Stimulated activated CD4-positive, alpha-beta T cell treated with anti-CD3 and anti-CD28 coated beads, Interleukin-1b, Interleukin-23, amount 100 ng/mL, for 4 hours (primary cell): ENCODE results near the gene TUBA3E.
"Not testable (repeated sequence)": the region's sequence is repeated elsewhere in the genome, so short reads cannot be mapped to it uniquely, and the experiment has no call there.

Experiments used
- DNase-seq, 2 donors: peaks; one replicate each; pipeline ENCODE4 v3.0.0-alpha.2; 2020; ENCODE audit warnings: low read depth in 2 of 2

The TUBA3E gene

DNA sequence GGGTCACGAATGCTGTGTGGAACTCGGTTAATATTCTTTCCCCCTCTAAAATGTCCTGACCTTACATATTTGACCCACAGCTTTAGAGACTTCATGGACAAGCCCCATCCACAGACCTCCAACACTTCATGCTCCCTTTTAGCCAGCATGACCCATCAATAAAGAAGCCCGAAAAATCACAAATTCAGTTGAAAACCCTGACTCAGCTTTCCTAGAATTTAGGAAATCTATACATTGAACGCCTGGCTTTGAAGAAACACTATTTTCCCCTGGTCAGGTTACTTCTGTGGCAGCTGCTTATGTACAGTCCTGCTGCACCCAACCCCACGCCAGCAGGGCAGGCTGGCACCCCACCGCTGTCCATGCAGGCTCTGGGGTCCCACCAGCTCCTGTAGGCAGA is 6.9 kb downstream of the TUBA3E start:
- DNase-seq, result not testable (repeated sequence)

GRCh38 chr2:130190237-130190636 is 8.0 kb downstream of the TUBA3E start:
- no peak for DNase-seq

- DNase-seq, result not testable (repeated sequence)
Observed at GRCh38 chr2:130188958-130189357, 9.3 kb downstream of the TUBA3E start.

DNA sequence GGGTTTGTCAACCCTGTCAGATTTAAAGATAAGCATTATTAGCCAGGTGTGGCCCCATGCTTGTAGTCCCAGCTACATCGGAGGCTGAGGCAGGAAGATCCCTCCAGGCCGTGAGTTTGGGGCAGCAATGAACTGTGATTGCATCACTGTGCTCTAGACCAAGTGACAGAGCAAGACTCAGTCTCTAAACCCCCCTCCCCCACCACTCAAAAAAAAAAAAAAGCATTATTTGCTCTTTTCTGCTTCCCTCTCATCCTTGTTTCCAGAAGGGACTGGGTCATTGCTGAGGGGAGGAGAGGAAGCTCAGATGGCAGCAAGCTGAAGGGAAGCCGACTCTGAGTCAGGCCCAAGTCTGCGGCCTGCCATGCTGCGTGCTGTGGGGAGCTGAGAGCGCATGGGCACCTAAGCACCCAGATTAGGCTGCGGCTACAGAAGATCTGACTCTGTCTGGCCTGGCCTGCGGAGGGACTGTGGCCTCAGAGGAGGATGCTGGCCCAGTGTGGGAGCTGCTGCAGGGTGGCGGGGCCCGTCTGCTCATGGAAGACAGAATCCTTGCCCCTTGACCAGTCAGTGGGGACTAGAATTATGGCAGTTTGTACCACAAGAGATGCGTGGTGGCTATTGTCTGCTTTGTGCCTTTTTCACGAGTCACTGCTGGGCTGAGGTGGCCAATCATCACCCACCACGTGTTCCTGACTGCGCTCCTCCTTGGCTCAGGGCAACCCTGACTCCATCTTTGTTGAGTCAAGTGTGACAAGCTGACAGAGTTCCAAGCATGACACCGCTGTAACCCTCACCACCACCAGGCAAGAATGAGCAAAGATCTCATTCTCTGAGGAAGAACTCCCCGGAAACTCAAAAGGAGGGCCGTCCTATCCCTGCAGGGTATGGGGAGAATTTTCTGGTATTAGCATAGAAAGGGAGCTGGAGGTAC is 10.1 kb downstream of the TUBA3E start:
- DNase-seq, result not testable (repeated sequence)

DNA sequence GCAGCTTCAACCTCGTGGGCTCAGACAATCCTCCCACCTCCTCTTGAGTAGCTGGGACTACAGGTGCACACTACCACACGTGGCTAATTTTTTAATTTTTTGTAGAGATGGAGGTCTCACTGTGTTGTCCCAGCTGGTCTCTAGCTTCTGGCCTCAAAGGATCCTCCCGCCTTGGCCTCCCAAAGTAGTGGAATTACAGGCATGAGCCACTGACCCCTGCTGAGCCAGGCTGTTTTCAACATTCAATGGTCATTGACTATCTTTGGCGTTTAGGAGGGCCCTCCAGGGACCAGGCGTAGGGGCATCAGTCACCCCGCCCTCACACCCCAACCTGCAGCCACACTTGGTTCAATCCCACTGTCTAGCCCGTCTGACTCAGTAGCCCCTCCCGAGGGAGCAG is 11.0 kb downstream of the TUBA3E start:
- DNase-seq, result no peak

GRCh38 chr2:130186391-130186790 is 11.8 kb downstream of the TUBA3E start:
- no peak for DNase-seq

DNA sequence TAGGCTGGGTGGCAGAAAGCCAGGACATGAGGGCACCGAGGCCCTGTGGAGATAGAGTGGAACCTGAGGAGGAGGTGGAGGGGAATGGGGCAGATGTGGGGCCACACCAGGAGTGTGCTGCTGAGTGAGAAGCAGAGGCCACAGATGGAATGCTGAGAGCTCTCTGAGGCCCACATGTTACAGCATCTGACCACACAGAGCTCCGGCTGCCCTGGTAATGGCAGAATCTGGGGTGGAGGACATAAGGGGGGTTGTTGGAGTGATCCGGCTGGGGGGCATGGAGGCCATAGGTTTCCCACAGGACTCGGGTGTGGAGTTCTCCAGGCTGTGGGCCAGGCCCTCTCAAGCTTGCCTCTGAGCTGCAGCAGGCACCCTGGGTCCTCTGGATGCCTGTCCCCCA is 12.3 kb downstream of the TUBA3E start:
- no peak for DNase-seq

- DNase-seq, result no peak
Observed at GRCh38 chr2:130185436-130185835, 12.8 kb downstream of the TUBA3E start.

GRCh38 chr2:130183512-130184373 is 14.5 kb downstream of the TUBA3E start:
- no peak for DNase-seq

DNA sequence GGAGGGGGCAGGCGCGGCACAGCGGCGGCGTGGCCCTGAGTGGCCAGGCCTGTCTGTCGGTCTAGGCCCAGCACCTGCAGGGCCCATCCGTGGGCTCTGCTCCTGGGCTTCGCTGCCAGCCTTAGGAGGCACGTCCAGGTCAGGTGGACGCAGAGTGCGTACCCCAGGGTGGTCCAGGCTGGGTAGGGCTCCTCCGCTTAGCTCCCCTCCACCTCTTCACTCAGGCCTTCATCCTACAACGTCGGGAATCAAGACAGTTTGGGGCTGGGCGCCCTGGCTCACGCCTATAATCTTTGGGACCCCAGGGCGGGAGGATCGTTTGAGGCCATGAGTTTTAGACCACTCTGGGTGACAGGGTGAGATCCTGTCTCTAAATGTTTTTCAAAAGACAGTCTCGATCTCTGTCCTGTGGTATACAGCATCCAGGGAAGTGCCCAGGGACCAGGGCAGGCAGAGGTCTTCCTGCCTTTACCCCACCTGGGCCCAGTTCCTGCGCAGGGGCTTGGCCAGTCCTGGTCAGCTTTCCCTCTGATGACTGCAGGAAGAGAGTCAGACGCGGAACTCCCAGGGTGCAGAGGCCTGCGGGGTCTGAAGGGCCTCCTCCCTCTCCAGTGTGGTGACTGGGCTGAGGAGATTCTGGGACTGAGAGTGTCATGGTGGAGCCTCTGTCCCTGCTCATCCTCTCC is 15.3 kb downstream of the TUBA3E start:
- not testable (repeated sequence) for DNase-seq

- peak; percentile 84 to 93 for DNase-seq
Observed at GRCh38 chr2:130181880-130182682, 16.2 kb downstream of the TUBA3E start, which contains the start of gene MZT2B. Gene MZT2B, plus strand, starts transcription at chr2:130182262. Its CDS starts 21 bp downstream, at chr2:130182283.

DNA sequence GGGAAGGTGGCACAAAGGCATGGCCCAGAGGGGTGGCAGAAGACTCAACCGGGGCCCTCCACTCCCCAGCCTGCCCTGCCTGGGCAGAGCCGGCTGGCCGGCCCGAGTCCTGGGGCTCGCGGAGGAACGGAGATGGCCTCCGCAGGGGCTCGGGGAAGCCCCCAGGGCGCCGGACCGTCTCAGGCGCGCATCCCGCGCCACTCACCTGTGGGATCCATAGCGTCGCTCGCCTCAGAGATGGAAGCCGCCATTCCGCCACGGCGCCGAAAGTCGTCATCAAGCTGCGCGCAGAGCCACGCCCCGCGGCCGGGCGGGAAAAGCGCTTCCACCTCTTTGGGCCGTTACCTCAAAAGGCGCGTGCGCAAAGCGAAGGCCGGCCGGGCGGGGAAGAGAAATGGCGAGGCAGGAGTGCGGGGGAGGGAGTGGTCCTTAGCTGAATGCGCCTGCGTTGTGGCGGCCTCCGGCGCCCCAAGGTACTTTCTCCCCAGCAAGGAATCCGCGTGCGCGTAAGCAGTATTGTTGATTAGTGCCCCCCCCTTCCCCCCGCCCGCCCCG is 16.8 kb downstream of the TUBA3E start, which contains the start of gene SMPD4:
TSS of gene SMPD4 (minus strand) at position 278 of the 555 bp plus-strand sequence. CDS start 5,010 bp downstream, outside the sequence.
- peak; percentile 96 to 97 for DNase-seq

GRCh38 chr2:130180404-130181324 is 17.6 kb downstream of the TUBA3E start:
- not testable (repeated sequence) for DNase-seq

DNA sequence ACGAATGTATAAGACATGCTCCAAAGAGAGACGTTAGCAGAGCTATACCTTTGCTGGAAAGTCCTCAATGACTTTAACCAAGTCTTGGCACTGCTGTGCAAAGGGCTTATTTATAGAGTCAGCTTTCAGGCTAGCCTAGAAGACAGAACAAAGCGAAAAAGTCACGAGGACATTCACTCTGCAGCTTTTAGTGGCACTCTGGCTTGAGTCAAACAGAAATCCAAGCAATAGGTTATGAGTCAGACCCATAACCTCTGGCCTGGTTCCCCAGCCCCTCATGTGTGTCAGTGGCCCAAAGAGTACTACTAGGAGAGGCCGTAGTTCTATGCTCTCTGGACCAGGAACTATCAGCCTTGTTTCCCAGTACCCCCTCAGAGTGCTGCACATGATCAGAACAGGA is 23.4 kb downstream of the TUBA3E start:
- DNase-seq, result not testable (repeated sequence)

DNA sequence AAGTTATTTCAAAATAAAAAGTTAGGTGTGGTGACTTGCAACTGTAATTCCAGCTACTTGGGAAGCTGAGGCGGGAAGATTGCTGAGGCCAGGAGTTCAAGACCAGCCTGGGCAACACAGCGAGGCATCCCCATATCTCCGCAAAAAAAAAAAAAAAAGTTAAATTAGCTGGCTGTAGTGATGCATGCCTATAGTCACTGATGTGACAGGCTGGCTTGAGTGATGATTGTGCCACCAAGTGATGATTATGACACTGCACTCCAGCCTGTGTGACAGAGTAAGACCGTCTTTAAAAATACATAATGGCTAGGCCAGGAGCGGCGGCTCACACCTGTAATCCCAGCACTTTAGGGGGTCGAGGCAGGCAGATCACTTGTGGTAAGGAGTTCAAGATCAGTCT is 28.3 kb downstream of the TUBA3E start:
- no peak for DNase-seq

DNA sequence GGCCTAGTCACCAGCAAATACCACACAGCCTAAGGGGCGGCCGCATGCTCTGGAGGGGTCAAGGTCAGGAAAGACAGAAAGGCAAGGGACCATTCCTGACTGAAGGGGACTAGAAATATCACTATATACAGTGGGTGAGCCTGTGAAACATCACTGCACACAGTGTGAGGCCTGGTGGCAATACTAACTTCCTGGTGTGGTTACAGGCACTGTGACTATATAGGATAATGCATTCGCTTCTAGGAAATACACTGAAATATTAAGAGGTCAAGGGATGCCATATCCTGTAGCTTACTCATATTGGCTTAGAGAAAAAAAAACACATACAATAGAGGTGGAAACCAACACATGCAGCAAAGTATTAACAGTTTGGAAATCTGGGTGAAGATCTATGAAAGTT is 29.1 kb downstream of the TUBA3E start:
- not testable (repeated sequence) for DNase-seq

DNA sequence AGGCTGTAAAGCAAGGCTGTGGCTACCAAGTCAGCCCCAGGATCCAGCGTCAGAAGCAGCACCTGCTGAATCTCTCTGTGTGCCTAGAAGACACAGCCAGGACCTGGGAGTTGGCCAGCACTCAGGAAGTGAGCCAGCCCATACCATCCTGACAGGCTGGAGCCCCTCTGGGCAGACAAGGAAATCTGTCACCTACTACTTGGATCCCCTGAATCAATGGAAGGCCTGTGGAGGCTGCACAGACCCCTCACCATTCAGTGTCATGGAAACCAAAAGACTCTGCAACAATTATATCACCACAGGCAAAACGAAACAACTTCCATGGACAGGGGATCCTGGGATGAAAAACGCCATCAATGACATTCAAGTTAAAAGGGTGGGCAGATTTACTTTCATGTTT is 31.6 kb downstream of the TUBA3E start:
- not testable (repeated sequence) for DNase-seq

- no peak for DNase-seq
Observed at GRCh38 chr2:130165293-130166016, 32.8 kb downstream of the TUBA3E start.

DNA sequence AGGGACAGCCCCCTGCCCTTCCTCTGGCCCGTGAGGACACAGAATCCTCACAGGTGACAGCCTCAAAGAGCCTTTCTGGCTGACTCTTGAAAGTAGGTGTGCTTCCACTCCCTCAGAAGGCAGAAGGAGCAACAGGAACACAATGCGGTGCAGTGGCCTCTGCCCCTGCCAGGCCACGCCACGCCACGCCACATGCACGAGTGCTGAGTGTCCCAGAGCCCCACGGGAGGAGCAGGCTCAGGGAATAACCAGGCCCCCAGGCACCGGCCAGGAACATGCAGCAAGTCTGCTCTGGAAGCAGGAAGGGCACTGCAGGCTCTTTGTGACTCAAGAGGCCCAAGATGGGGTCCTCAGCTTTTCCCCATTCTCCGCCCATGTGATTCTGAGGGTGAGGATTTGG is 35.3 kb downstream of the TUBA3E start:
- DNase-seq, result no peak
